GF-D8 (cell line): ENCODE measurements around the gene ABL1.

Source experiments
- DNase-seq: peaks from one replicate; lab custom pipeline; 2025; lab: John Stamatoyannopoulos, UW

The ABL1 gene

GRCh38 chr9:130918101-130918825 is 83.2 kb downstream of the ABL1 start:
- no peak for DNase-seq

GRCh38 chr9:130918826-130919558 is 83.9 kb downstream of the ABL1 start:
- no peak for DNase-seq

GRCh38 chr9:130919559-130920145 is 84.6 kb downstream of the ABL1 start:
- DNase-seq: no peak

GRCh38 chr9:130920233-130920632 is 85.2 kb downstream of the ABL1 start:
- DNase-seq: no peak

GRCh38 chr9:130920762-130921299 is 85.8 kb downstream of the ABL1 start:
- no peak for DNase-seq

GRCh38 chr9:130921300-130921988 is 86.4 kb downstream of the ABL1 start:
- no peak for DNase-seq

GRCh38 chr9:130921989-130922892 is 87.2 kb downstream of the ABL1 start:
- DNase-seq: no peak

- no peak for DNase-seq
Observed at GRCh38 chr9:130922893-130923610, 88.0 kb downstream of the ABL1 start.

- no peak for DNase-seq
Observed at GRCh38 chr9:130923611-130924447, 88.8 kb downstream of the ABL1 start.

GRCh38 chr9:130924448-130924788 is 89.4 kb downstream of the ABL1 start:
- DNase-seq: no peak

GRCh38 chr9:130925050-130925678 is 90.1 kb downstream of the ABL1 start:
- DNase-seq: no peak

- no peak for DNase-seq
Observed at GRCh38 chr9:130927338-130927737, 92.3 kb downstream of the ABL1 start.

GRCh38 chr9:130927995-130928900 is 93.2 kb downstream of the ABL1 start:
- DNase-seq: no peak

GRCh38 chr9:130929571-130930038 is 94.6 kb downstream of the ABL1 start:
- no peak for DNase-seq

GRCh38 chr9:130930132-130930803 is 95.2 kb downstream of the ABL1 start:
- DNase-seq: no peak

GRCh38 chr9:130930804-130931349 is 95.8 kb downstream of the ABL1 start:
- no peak for DNase-seq
